SK-N-SH (cell line): ENCODE results near the gene THAP3.

Experiments
- CTCF ChIP-seq: fragments of 200-600 bp; sonication (generic); IDR thresholded peaks from 2 replicates; pipeline ENCODE4 v1.6.1; 2017; ENCODE audit warnings: antibody characterized with exemption, mild to moderate bottlenecking, moderate library complexity
- NFIC ChIP-seq: IDR thresholded peaks from 2 replicates; pipeline ENCODE4 v1.4.0; 2012; ENCODE audit warnings: borderline replicate concordance
- POLR2AphosphoS5 ChIP-seq: IDR thresholded peaks from 2 replicates; pipeline ENCODE4 v1.6.1; 2012; ENCODE audit warnings: low read depth, low read length
- RAD21 ChIP-seq: IDR thresholded peaks from 2 replicates; pipeline ENCODE4 v1.6.1; 2012; ENCODE audit warnings: mild to moderate bottlenecking, low read length
- YY1 ChIP-seq: IDR thresholded peaks from 2 replicates; pipeline ENCODE4 v1.4.0; 2012; ENCODE audit warnings: low read depth, mild to moderate bottlenecking

- TF ChIP-seq YY1 (peak; percentile 61; the same call in 1 of the 2 replicates), RAD21 (no peak), POLR2AphosphoS5 (no peak), CTCF (no peak), NFIC (no peak)
These were observed 44.5 kb upstream of the THAP3 start for GRCh38 chr1:6580119-6580592.
